NCI-H226 (cell line): ENCODE data around the gene GALNS.

ENCODE experiments used
- DNase-seq: peaks from one replicate; pipeline ENCODE4 v3.0.0-alpha.2; 2015

Gene GALNS

DNA sequence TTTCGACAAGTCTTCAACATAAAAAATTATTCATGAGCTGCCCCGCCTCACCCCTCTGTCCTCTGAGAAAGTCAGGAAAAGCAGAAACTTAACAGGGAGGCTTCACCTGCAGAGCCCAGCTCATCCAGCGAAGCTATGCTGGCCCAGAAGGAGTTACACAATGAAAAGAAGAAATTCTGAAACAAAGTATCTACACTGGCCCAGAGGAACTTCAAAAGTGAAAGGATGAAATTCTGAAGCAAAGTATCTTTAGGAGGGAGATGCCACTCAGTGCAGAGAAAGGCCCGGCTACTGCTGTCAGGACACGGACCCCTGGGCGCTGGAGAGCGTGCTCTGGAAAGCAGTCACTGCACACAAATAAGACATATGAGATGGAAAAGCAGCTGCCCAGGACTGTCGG lies 1.6 kb downstream of the GALNS start:
- no peak for DNase-seq

DNA sequence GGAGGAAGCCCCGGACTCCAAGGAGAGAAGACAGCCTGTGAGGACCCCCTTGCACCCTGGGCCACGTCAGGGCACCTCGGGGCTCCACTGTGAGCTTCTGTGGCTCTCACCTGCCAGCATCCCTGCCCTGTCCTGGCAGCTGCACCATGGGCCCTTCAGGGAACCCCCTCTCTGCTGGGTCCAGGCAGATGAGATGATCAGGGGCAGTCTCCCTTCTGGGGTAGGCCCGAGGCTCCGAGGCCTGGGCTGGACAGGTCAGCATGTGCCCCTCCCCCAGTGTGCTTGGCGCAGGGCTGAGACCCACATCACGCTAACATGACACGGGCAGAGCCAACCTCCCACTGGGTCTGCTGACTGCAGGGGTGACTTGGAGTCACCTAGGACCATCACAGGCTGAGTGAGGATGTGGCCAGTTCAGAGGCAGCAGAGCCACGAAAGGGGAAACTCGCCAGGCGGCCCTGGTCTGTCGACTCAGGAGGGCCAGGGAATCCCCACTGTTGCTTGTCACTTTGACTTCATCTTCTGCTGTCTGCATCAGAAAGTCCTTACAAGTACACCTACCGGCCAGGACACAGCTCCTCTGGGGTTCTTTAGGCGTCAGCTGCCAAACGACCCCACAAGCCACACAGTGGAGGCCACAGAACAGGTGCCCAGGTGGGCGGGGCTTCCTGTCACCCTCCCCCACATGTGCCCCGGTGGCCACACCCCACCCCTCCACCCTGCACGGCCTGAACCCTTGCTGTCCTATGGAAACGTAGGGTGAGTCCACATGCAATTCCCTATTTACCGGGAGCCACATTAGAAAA lies 2.2 kb downstream of the GALNS start:
- no peak for DNase-seq

DNA sequence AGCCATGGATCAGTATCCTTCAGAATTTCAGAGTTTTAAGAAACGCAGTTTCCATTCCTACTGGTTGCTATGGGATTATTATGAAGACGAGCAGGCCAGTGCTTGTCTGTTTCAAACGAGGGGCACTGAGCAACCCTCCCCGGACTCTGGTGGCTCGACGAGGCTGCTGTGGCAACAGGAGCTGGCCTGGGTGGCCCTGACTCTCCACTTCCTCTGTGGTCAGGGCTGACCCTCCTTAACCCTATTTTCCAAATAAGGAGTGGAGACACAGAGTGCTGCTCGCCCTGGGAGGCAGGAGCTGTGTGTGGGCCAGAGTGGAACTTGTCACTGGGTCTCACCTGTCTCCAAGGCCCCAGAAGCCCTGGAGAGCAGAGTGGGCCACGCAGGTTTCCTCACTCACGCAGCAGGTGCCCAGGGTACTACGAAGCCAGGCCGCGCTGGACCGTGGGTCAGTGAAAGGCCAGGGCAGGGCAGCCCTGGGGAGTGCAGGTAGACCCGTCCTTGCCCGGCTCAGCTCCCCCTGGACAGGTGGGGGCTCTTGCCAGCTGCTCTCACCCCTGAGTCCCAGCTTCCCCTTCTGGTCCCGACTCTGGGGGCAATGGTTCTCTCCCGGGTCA lies 3.3 kb downstream of the GALNS start:
- DNase-seq: no peak

DNA sequence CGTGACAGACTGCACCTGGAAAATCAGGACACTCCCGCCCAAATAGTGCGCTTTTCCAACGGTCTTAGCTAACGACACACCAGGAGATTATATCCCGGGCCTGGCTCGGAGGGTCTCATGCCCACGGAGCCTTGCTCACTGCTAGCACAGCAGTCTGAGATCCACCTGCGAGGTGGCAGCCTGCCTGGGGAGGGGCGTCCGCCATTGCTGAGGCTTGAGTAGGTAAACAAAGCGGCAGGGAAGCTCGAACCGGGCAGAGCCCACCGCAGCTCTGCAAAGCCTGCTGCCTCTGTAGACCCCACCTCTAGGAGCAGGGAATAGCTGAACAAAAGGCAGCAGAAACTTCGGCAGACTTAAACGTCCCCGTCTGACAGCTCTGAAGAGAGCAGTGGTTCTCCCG lies 5.1 kb downstream of the GALNS start:
- DNase-seq: no peak

DNA sequence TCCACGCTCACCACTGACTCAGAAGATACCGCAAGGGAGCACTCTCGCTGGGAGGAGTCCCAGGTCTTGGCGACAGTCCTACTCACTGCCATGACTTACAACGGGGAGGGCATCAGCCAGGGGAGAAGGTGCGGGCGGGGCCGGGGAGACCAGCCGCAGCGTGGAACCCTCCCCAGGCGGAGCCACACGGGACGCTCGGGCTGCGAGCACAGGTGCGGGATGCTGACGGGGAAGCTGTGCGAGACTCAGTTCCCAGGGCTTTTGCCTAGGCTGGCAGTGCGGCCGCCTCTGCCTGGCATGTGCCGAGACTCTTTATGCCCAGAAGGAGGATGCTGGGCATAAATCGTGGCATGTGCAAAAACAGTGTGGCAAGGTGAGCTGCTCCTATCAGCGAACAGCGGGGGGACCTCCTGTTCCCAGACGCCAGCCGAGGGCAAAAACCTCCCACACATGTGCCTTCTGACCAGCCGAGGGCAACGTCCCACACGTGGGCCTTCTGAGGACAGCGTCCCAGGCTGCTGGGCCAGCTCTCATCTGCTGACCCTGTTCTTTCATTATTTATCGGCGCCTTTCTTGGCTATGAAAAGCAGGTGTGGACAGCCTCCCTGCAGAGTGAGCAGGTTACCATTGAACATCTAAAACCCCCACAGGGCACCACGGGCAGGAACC lies 6.1 kb downstream of the GALNS start:
- DNase-seq: no peak

DNA sequence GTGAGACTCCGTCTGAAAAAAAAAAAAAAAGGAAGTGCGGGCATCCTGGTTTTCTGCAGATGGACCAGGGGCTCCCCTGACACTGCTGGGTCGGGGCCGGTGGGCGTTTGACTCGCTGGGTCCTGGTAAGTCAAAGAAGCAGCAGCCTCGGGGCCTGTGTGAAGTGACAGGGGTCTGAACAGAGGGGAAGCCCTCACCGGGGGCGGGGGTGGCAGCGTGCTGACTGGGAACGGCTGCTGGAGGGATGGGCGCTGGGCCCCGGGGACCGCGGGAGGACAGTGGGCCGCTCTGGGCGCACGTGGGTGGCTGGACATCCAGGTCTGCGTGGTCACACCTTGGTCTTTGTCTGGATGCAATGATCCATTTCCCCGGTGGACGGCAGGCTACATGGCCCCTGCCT lies 8.2 kb downstream of the GALNS start:
- no peak for DNase-seq

DNA sequence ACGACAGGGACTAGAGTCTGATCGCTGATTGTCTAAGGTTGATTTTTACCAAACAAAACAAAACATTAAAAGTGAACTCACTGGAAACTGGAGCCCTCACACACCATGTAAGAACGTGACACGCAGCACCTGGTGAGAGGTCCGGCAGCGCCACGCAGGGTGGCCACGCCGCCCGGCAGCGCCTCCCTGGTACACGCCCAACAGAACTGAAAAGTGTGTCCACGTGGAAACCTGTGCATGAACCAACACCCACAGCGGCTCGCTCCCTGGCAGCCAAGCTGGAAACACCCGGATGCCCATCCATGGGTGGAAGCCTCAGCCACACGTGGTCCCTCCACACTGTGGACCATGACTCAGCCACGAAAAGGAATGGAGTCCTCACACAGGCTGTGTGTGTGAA lies 9.1 kb downstream of the GALNS start:
- DNase-seq: no peak

DNA sequence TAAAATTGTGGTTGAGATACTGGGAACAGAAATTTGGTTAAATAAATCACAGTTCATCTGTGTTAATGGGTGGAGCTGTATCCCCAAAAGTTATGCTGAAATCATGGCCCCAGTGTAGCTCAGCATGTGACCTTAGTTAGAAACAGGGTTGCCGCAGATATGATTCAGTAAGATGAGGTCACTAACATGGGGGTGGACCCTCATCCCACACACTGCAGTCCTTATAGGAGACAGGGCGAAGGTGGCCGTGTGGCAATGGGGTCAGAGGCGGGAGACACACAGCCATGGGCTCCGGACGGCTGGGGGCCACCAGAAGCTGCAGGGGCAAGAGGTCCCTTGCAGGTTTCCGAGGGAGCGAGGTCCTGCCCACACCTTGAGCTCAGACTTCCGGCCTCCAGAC lies 10.7 kb downstream of the GALNS start:
- no peak for DNase-seq

DNA sequence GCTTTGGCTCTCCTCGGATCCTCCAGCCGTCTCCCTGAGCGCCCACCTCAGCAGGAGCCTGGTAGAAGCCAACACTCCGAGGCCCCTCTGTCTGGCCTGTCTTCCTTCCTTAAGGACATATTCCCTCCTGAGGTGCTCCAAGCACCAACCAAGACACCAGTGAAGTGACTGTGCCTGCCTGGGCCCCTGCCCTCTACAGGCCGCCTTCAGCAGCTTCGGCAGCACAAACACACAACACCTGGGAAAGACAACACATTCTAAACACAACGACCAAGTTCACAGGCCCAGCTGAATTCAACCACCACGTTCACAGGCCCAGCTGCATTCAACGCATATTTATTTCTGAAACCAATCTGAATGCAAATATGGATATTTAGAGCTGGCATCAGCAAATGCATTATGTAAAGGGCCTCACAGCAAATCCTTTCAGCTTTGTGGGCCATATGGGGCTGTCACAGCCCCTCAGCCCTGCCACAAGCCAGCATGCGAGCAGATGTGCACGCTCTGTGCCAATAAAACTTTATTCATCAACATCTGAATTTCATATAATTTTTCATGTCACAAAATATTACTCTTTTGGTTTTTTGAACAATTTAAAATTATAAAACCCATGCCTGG lies 12.2 kb downstream of the GALNS start:
- DNase-seq: no peak

DNA sequence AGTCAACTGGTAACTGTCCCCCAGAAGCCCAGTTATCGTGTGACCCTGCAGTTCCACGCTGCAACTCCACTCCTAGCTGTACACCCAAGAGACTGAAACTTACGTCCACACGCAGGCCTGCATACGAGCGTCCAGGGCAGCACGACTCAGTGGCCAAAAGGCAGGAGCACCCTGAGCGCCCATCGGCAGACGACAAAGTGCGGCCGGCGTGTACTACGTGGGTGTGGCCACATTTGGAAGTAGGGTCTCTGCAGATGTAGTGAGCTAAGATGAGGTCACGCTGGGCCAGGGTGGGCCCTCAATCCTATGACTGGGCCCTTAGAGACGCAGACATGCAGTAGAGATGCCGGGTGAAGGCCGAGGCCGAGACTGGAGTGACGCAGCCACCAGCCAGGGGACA lies 13.5 kb downstream of the GALNS start:
- no peak for DNase-seq

DNA sequence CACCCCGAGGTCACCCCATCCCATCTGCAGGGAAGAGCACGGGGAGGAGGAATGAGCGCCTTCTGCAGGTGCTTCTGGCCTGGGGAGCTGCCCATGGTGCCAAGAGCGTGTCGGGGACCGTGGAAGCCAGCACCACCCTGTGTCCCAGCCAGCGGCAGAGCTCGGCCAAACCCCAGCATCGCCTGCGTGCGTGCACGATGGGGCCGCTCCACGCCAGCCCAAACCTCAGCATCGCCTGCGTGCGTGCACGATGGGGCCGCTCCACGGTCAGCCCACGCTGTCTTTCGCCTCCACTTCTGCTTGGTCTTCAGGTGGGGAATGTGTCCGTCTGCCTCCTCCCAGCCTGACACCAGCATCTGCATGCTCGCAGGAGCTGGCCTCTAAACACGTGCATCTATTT lies 13.9 kb downstream of the GALNS start:
- no peak for DNase-seq

DNA sequence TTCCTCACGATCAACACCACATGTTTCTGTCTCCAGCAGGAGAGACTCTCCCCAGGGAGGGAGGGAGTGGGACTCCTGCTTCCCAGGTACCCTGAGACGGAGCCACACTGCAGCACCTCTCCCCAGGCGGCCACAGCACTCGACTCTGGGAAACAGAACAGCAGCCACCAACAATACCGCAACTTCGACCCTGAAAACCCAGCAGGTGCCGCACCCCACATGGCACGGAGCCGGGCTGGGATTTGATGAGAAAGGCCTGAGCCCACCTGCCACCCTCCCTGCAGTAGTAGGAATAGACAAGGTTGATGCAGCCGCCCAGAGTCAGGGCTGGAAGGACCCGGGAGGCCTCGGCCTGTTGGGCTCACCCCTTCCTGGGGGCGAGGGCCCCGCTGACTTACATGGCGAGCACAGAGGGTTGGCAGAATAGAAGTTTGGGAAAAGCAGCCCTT lies 14.4 kb downstream of the GALNS start:
- no peak for DNase-seq

DNA sequence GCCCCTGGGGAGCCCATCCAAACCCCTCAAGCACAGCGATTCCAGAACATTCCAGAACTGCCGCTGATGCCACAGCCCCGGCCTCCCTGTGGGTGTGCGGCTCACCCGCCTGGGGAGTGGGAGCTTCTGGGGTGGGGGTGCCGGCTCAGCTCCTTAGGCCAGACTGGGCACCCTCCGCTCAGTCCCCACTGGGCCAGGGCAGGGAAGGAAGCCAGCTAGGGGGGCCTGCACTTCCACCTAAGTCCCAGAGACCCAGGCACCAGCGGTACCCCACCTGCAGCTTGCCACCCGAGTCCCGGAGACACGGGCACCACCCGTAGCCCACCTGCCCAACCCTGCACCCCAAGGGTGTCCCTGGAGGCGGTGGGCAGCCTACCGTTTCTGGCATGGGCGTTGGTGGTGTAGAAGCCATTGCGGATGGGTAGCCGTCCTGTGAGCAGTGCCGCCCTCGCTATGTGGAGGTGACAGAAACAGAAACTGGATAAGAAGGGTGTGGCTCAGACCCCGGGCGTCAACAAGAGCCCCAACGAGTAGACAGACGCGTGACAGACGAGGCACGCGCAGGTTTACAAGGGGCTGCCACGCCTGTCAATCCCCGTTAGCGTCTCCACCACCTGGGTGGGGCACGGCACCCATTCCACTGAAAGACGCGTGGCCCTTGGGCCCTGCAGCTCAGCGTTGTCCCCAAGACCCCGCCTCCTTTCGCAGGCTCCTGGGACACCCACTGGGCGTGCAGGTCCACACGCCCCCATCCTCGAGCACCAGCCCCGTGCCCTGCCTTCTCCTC lies 15.0 kb downstream of the GALNS start:
- no peak for DNase-seq

DNA sequence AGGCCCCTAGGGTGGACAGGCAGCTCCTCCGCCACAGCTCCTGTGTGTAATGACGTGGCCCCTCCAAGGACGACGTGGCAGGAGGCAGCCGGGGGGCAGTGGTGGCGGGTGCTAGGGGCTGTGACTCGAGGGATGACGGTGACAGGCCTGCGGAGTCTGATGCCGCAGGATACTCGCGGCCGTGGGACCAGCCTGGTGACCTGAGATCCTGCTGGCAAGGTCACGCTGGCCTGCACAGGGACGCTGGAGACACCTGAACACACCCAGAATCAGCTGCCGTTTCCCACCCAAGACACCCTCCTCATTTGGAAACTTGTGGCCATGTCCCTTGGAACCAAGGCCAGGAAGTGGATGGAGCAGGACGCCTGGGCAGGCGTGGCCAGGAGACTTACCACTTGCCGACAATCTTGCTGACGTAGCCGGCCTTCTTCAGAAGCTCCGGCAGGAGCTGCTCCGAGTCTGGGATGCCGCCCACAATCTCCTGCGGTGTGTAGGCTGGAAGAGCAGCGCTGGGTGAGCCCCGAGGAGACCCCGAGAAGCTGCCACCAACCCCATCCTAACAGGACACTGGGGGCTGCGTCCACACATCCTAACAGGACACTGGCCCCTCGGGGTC lies 16.0 kb downstream of the GALNS start:
- DNase-seq: no peak

DNA sequence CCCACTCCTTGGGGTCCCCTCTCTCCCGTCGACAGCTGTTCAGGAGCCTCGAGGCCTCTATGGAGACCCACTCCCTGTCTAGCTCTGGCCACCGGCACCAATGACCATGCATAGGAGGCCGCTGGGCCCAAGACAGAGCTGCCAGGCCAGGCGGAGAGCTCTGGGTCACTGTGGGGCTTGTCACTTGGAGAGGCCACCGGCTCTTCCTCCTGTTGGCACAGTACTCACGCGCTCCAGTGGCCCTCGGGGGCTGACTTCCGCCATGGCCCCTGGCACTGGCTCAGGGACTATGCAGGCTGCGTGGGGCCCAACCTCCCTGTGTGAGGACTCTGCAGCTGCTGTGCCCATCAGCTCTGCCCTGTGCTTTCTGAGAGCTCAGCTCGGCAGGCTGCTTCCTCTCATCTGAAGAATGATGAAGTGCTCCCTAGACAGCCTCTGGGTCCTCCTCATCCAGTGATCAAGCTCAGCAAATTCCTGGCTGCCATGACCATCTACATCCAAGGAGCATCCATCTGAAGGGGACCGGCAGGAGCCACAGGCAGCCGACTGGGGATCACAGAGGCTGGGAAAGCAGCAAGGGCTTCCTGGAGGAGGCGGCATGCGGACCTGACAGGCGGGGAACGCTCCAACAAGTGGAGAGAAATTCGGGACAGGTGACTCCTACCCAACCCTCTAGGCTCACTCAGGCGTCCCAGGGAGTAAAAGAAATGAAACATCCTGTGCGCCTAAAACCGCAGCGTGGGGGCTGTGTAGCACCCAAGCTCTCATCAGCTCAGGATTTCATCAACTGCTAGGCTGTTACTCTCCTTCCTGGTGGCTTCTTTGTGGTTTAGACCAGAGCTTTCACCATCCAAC lies 16.8 kb downstream of the GALNS start:
- no peak for DNase-seq

DNA sequence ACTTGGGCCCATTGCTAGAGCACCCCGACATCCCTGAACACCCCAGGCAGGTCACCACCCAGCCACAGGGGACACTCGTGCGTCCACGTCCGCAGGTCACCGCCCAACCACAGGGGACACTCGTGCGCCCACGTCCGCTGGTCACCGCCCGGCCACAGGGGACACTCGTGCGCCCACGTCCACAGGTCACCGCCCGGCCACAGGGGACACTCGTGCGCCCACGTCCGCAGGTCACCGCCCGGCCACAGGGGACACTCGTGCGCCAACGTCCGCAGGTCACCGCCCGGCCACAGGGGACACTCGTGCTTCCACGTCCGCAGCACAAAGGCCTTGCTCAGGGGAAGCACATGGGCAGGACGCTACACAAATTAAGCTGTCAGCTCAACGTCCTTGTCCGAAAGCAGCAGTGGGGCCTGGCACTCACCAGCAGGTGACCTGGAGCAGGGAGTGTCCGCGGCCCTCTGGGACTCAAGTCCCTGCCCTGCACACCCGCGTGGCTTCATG lies 17.7 kb downstream of the GALNS start:
- no peak for DNase-seq

DNA sequence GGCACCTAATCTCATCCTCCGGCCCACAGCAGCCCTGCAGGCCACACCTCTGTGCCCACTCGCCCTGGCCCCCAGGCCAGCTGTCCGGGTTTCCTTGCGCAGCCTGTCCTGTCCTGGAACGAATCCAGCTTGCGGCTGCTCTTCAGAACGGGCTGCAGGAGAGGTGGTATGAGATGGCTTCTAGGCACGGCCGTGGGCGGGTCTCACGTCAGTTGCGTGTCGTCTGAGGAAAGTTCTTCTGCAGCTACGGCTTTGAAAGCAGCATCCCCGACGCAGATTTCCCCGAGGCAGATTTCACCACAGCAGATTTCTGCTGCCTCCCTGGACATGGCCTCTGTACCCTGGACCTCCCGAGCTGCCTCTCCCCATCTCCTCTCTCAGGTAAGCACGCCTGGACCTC lies 18.2 kb downstream of the GALNS start:
- no peak for DNase-seq

DNA sequence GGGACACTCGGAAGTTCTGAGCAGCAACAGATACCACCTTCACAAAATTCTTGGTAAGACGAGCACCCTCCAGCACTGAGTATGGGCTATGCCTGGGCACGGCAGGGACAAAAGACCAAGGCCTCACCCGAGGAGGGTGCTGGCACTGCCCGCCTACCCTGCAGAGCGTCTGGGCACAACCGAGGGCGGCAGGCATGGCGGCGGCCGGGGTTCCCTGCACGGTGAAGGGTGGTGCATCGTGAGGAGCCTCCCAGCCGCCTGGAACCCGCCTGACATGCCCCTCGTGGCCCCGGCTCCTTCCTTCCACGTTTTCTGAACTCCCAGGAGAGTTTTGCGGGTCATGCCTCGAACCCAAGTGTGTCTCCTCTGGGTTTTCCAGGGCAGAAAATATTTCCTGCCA lies 18.9 kb downstream of the GALNS start:
- no peak for DNase-seq

DNA sequence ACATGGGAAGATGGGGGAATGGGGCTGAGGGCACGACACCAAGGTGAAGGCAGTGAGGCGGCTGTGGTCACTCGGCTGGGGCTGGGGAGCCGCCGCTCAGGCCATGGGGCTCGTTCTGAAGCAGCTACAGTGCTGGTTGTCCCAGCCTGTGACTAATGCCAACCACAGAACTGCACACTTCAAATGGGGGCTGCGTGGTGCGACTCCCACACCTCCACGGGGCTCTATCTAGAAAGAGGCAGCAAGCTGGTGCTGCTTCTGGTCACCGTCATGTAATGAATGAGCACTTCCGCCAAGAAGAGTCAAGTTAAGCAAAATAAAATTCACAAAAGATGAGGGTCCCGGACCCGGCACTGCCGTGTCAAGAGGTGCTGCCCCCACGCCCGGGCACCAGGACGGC lies 20.0 kb downstream of the GALNS start:
- DNase-seq: no peak

DNA sequence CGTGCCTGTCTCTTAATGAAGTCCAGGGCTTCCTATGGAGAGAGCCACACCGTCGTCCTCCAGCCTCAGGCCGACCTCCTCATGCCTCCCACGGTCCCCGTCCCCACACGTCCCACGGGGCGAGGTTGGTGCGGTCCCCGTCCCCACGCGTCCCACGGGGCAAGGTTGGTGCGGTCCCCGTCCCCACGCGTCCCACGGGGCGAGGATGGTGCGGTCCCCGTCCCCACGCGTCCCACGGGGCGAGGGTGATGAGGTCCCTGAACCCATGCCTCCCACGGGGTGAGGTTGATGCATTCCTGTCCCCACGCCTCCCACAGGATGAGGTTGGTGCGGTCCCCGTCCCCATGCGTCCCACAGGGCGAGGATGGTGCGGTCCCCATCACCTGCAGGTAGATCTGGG lies 20.9 kb downstream of the GALNS start:
- DNase-seq: no peak

DNA sequence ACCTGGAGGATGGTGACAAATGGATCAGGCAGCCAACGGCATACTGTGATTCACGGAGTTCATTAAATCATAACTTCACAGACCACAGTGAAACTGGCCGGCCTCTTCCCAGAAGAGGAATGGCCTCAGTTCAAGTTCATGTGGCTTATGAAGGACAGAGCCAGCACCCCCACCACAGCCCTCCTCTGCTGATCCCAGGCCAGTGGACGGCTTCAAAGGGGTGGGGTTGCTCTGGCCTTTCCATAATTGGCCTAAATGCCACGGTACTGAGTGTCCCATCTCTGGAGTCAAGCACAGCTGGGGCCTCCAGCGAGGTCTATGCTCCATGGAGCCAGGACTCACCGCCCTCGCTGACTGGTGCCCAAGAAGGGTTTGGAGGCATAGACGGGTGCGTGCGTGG lies 21.4 kb downstream of the GALNS start:
- no peak for DNase-seq
